Progenitor cell of endocrine pancreas (in vitro differentiated cells): Measurements from ENCODE around the gene LRRC25. TPM values are rescaled to one million over a fixed set of nuclear protein-coding genes. Genes with fewer than 3 reads are reported as not detected.
"Not testable (repeated sequence)": the region's sequence is repeated elsewhere in the genome, so short reads cannot be mapped to it uniquely, and the experiment has no call there.

ENCODE experiments used
- DNase-seq: peaks from one replicate; pipeline ENCODE4 v3.0.0; 2021; ENCODE audit warnings: low spot score; ENCODE audit not compliant: unreplicated experiment
- H3K27ac Mint-ChIP-seq: 2 replicates; pipeline ENCODE4 v1.8.0; 2021; ENCODE audit warnings: mild to moderate bottlenecking, moderate library complexity, mixed read lengths
- H3K27me3 Mint-ChIP-seq: 2 replicates; pipeline ENCODE4 v1.8.0; 2021; ENCODE audit warnings: mixed read lengths
- H3K36me3 Mint-ChIP-seq: 2 replicates; pipeline ENCODE4 v1.8.0; 2022; ENCODE audit warnings: mixed read lengths; ENCODE audit not compliant: insufficient read depth
- H3K4me1 Mint-ChIP-seq: 2 replicates; pipeline ENCODE4 v1.8.0; 2021; ENCODE audit warnings: low read depth, mixed read lengths
- H3K4me3 Mint-ChIP-seq: 2 replicates; pipeline ENCODE4 v1.8.0; 2021; ENCODE audit warnings: low read depth, mild to moderate bottlenecking, moderate library complexity, mixed read lengths
- H3K9me3 Mint-ChIP-seq: 2 replicates; pipeline ENCODE4 v1.8.0; 2021; ENCODE audit warnings: low read depth, mixed read lengths
- CTCF ChIP-seq: fragments of 200-600 bp; sonication (generic); IDR thresholded peaks from one replicate; pipeline ENCODE4 v1.5.0; 2021; ENCODE audit warnings: antibody characterized with exemption, mild to moderate bottlenecking; ENCODE audit not compliant: unreplicated experiment
- total RNA-seq: library from RNA; stranded (reverse); gene quantifications from 2 replicates; pipeline ENCODE4 v1.2.1, GENCODE V29; 2021

Gene LRRC25
- total RNA-seq, 1 donor from 2014 or later = not detected

- TF ChIP-seq CTCF = peak; percentile 45
- Mint-ChIP-seq H3K4me3 (no peak overlapping the region), H3K27me3 (peaks cover 14% of the 10 kb centered on the region), H3K9me3 (no peaks in the 10 kb centered on the region), H3K27ac (no peak overlapping the region), H3K4me1 (peaks cover 6% of the 10 kb centered on the region), H3K36me3 (no peaks in the 10 kb centered on the region)
- DNase-seq = no peak
Observed at GRCh38 chr19:18408053-18408476, 10.6 kb upstream of the LRRC25 start.

- no peak for TF ChIP-seq CTCF
- Mint-ChIP-seq H3K4me1 (peaks cover 16% of the 10 kb centered on the region), H3K9me3 (no peaks in the 10 kb centered on the region), H3K36me3 (no peaks in the 10 kb centered on the region), H3K4me3 (no peak overlapping the region), H3K27me3 (peaks cover 8% of the 10 kb centered on the region), H3K27ac (no peak overlapping the region)
- no peak for DNase-seq
Observed at GRCh38 chr19:18406749-18407148, 9.3 kb upstream of the LRRC25 start.

GRCh38 chr19:18405754-18406153 is 8.3 kb upstream of the LRRC25 start:
- not testable (repeated sequence) for H3K27me3 Mint-ChIP-seq, H3K9me3 Mint-ChIP-seq, H3K36me3 Mint-ChIP-seq, H3K4me3 Mint-ChIP-seq, H3K27ac Mint-ChIP-seq, DNase-seq
- H3K4me1 Mint-ChIP-seq = peaks cover 18% of the 10 kb centered on the region

GRCh38 chr19:18402455-18403248 is 5.2 kb upstream of the LRRC25 start:
- peak overlapping the region; percentile 76 for H3K27ac Mint-ChIP-seq
- H3K9me3 Mint-ChIP-seq, H3K4me3 Mint-ChIP-seq, H3K36me3 Mint-ChIP-seq, DNase-seq, H3K27me3 Mint-ChIP-seq: not testable (repeated sequence)
- peaks cover 16% of the 10 kb centered on the region for H3K4me1 Mint-ChIP-seq

- H3K4me1 Mint-ChIP-seq = peaks cover 16% of the 10 kb centered on the region
- H3K27ac Mint-ChIP-seq = peak overlapping the region; percentile 43
- DNase-seq = no peak
- no peaks in the 10 kb centered on the region for H3K36me3 Mint-ChIP-seq
- TF ChIP-seq CTCF = peak; percentile 33
- no peaks in the 10 kb centered on the region for H3K27me3 Mint-ChIP-seq
- H3K9me3 Mint-ChIP-seq = no peaks in the 10 kb centered on the region
- no peak overlapping the region for H3K4me3 Mint-ChIP-seq
Observed at GRCh38 chr19:18401580-18402112, 4.2 kb upstream of the LRRC25 start.

GRCh38 chr19:18399008-18399407 is 1.6 kb upstream of the LRRC25 start:
- Mint-ChIP-seq H3K4me3 (no peak overlapping the region), H3K9me3 (no peaks in the 10 kb centered on the region), H3K27me3 (no peaks in the 10 kb centered on the region), H3K27ac (no peak overlapping the region), H3K4me1 (peaks cover 16% of the 10 kb centered on the region), H3K36me3 (no peaks in the 10 kb centered on the region)
- no peak for DNase-seq
- TF ChIP-seq CTCF = no peak
